Neural crest cell (in vitro differentiated cells): ENCODE data around the gene FAM111A. TPM values are rescaled to one million over a fixed set of nuclear protein-coding genes. Genes with fewer than 3 reads are reported as not detected.

Experiments used
- DNase-seq: peaks from one replicate; pipeline ENCODE4 v3.0.0; 2021; ENCODE audit warnings: low read depth, mixed read lengths, low spot score
- H3K27ac Mint-ChIP-seq: one replicate; pipeline ENCODE4 v1.8.0; 2021; ENCODE audit warnings: mild to moderate bottlenecking, mixed read lengths; ENCODE audit not compliant: unreplicated experiment
- H3K27me3 Mint-ChIP-seq: 2 replicates; pipeline ENCODE4 v1.8.0; 2021; ENCODE audit warnings: low read depth, mild to moderate bottlenecking, mixed read lengths
- H3K36me3 Mint-ChIP-seq: 2 replicates; pipeline ENCODE4 v1.8.0; 2021; ENCODE audit warnings: low read depth, mild to moderate bottlenecking, mixed read lengths
- H3K4me1 Mint-ChIP-seq: 2 replicates; pipeline ENCODE4 v1.8.0; 2021; ENCODE audit warnings: mixed read lengths
- H3K4me3 Mint-ChIP-seq: one replicate; pipeline ENCODE4 v1.8.0; 2021; ENCODE audit warnings: mild to moderate bottlenecking, mixed read lengths
- H3K9me3 Mint-ChIP-seq: 2 replicates; pipeline ENCODE4 v1.8.0; 2021; ENCODE audit warnings: mixed read lengths
- CTCF ChIP-seq: fragments of 200-600 bp; sonication (generic); conservative IDR thresholded peaks from 2 replicates; pipeline ENCODE4 v1.5.0; 2021; ENCODE audit warnings: antibody characterized with exemption, mild to moderate bottlenecking
- total RNA-seq: library from RNA; stranded (reverse); gene quantifications from 2 replicates; pipeline ENCODE4 v1.2.1, GENCODE V29; 2021

The FAM111A gene
- total RNA-seq, 1 donor from 2014 or later: 23.4 TPM

GRCh38 chr11:59152312-59152951 lies 9.8 kb downstream of the FAM111A start:
- no peak for DNase-seq
- Mint-ChIP-seq H3K4me3 (no peak overlapping the region), H3K4me1 (no peaks in the 10 kb centered on the region), H3K36me3 (peaks cover 13% of the 10 kb centered on the region), H3K27ac (no peak overlapping the region), H3K9me3 (no peaks in the 10 kb centered on the region), H3K27me3 (no peaks in the 10 kb centered on the region)
- no peak for TF ChIP-seq CTCF

GRCh38 chr11:59154610-59155009 lies 12.0 kb downstream of the FAM111A start:
- H3K36me3 Mint-ChIP-seq: peaks cover 13% of the 10 kb centered on the region
- TF ChIP-seq CTCF: no peak
- no peak for DNase-seq
- peaks cover 5% of the 10 kb centered on the region for H3K4me1 Mint-ChIP-seq
- no peak overlapping the region for H3K27ac Mint-ChIP-seq
- H3K9me3 Mint-ChIP-seq: no peaks in the 10 kb centered on the region
- no peaks in the 10 kb centered on the region for H3K27me3 Mint-ChIP-seq
- H3K4me3 Mint-ChIP-seq: no peak overlapping the region

GRCh38 chr11:59157433-59157832 lies 14.8 kb downstream of the FAM111A start:
- Mint-ChIP-seq H3K27me3 (no peaks in the 10 kb centered on the region), H3K36me3 (peaks cover 6% of the 10 kb centered on the region)
- TF ChIP-seq CTCF: no peak

GRCh38 chr11:59158206-59159068 lies 15.8 kb downstream of the FAM111A start:
- Mint-ChIP-seq H3K27me3 (no peaks in the 10 kb centered on the region), H3K36me3 (peaks cover 2% of the 10 kb centered on the region), H3K4me3 (no peak overlapping the region), H3K4me1 (peaks cover 5% of the 10 kb centered on the region), H3K9me3 (no peaks in the 10 kb centered on the region), H3K27ac (peak overlapping the region; percentile 37)
- peak; percentile 45 for DNase-seq
- peak; percentile 91 for TF ChIP-seq CTCF

More at GRCh38 chr11:59157433-59157832, 14.8 kb downstream of the FAM111A start:
- H3K27ac Mint-ChIP-seq: no peak overlapping the region
- H3K9me3 Mint-ChIP-seq: no peaks in the 10 kb centered on the region
- no peak for DNase-seq
- H3K4me1 Mint-ChIP-seq: peaks cover 5% of the 10 kb centered on the region
- H3K4me3 Mint-ChIP-seq: no peak overlapping the region

- Mint-ChIP-seq H3K4me3 (no peak overlapping the region), H3K27me3 (peaks cover 3% of the 10 kb centered on the region), H3K9me3 (peaks cover 2% of the 10 kb centered on the region), H3K27ac (no peak overlapping the region), H3K4me1 (peaks cover 4% of the 10 kb centered on the region), H3K36me3 (no peaks in the 10 kb centered on the region)
- no peak for DNase-seq
- TF ChIP-seq CTCF: no peak
These were observed 21.4 kb downstream of the FAM111A start for GRCh38 chr11:59164028-59164427.
